ENCODE data around the gene PHF11. TPM values are rescaled to one million over a fixed set of nuclear protein-coding genes. Genes with fewer than 3 reads are reported as not detected.
A peak's percentile ranks its signal among the peaks of the same experiment; 100 is the strongest.

PHF11 gene
- 10 to 100 TPM in 11 of 12 donors, not detected in 1; 15.4 to 60.1 (median 25.0) TPM for polyA plus RNA-seq (ENCODE audit: insufficient read length in 12 of 12)
- long read RNA-seq, donor 1, partial matches to known transcripts = 0 of 6 reads
- long read RNA-seq, donor 1, other reads (novel, unspliced or antisense) = 0 of 6 reads
- long read RNA-seq, donor 2, transcript PHF11-202 (10 exons, 1,359 nt) = major isoform, 5 of 6 reads
- long read RNA-seq, donor 2, partial matches to known transcripts = 0 of 6 reads
- long read RNA-seq, donor 2, other reads (novel, unspliced or antisense) = 0 of 6 reads
- long read RNA-seq, donor 3, partial matches to known transcripts = 0 of 4 reads
- long read RNA-seq, donor 3, other reads (novel, unspliced or antisense) = 0 of 4 reads
- long read RNA-seq, donor 4 = 0 reads
- long read RNA-seq, donor 5, partial matches to known transcripts = 0 of 4 reads
- long read RNA-seq, donor 5, other reads (novel, unspliced or antisense) = 0 of 4 reads
- long read RNA-seq, donor 6, partial matches to known transcripts = 0 of 2 reads
- long read RNA-seq, donor 6, other reads (novel, unspliced or antisense) = 0 of 2 reads
- long read RNA-seq, donor 7, partial matches to known transcripts = 0 of 2 reads
- long read RNA-seq, donor 7, other reads (novel, unspliced or antisense) = 0 of 2 reads
- long read RNA-seq, donor 8, transcript PHF11-202 (10 exons, 1,359 nt) = major isoform, 5 of 6 reads
- long read RNA-seq, donor 8, partial matches to known transcripts = 0 of 6 reads
- long read RNA-seq, donor 8, other reads (novel, unspliced or antisense) = 0 of 6 reads
- long read RNA-seq, donor 9, partial matches to known transcripts = 0 of 1 reads
- long read RNA-seq, donor 9, other reads (novel, unspliced or antisense) = 0 of 1 reads
- long read RNA-seq, donor 10, partial matches to known transcripts = 0 of 2 reads
- long read RNA-seq, donor 10, other reads (novel, unspliced or antisense) = 0 of 2 reads
- long read RNA-seq, donor 11, partial matches to known transcripts = 0 of 4 reads
- long read RNA-seq, donor 11, other reads (novel, unspliced or antisense) = 0 of 4 reads

- peak; percentile 70 for DNase-seq
Measured at GRCh38 chr13:49495783-49496762, at the start of gene PHF11. TSS of gene PHF11 (plus strand) at chr13:49495953. CDS start at chr13:49496002, 49 bp downstream.

GRCh38 chr13:49446473-49446872, 49.3 kb upstream of the PHF11 start:
- DNase-seq = no peak

GRCh38 chr13:49448753-49449152, 47.0 kb upstream of the PHF11 start:
- no peak for DNase-seq

DNA sequence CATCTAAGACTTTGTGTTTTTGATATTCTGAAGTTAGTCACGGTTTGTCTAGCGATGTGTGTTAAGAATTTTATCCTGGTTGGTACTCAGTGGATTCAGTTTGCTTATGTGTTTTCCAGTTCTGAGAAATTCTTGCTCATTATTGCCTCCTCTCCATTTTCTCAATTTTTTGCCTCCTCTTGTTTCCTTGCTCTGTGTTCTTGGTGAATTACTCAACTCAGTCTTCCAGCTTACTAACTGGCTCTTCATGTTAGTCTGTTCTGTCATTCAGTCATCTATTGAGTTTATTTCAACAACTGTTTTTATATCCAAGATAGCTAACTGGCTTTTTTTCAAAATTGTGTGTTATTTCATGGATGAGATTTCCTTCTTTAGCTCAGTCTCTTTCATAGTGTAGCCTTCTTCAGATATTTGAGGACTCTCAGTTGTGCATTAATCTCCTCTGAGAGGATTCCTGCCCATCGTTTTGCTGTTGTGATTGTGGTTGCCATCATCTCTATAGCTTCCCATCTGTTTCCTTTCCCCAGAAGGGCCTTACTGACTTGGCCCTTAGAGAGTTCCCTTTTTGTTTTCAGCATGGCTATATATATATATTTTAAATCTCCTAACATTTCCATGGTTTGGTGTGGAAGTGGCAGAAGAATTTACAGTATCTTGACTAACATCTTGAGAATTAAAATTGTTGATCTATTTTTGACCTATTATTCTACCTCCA, 45.5 kb upstream of the PHF11 start:
- no peak for DNase-seq

DNA sequence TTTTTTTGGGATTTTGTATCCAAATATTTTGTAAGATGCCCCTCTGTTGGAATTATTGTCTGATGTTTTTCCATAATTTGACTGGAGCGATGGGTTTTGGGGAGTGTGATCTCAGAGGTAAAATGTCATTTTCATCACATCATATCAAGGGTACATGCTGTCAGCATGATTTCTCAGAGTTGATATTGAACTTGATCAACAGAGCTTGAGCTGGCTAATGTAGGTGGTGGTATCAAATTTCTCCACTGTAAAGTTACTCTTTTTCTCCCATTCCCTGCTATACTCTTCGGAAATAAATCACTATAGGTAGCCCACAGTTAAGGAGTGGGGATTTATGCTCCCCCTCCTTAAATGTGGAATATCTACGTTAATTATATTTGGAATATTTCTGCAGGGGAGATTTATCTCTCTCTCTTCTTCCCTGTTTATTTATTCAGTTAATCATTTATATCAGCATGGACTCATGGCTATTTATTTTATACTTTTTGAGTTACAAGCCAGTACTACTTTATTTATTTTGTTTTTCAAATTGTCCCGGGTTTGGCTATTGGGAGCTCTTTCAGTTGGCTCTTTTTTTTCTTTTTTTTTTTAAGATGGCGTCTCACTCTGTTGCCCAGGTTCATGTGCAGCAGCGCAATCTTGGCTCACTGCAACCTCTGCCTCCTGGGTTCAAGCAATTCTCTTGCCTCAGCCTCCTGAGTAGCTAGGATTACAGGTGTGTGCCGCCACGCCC, 42.9 kb upstream of the PHF11 start:
- no peak for DNase-seq

- no peak for DNase-seq
Measured at GRCh38 chr13:49453465-49453864, 42.3 kb upstream of the PHF11 start.

GRCh38 chr13:49454388-49455006, 41.3 kb upstream of the PHF11 start:
- DNase-seq = no peak

DNA sequence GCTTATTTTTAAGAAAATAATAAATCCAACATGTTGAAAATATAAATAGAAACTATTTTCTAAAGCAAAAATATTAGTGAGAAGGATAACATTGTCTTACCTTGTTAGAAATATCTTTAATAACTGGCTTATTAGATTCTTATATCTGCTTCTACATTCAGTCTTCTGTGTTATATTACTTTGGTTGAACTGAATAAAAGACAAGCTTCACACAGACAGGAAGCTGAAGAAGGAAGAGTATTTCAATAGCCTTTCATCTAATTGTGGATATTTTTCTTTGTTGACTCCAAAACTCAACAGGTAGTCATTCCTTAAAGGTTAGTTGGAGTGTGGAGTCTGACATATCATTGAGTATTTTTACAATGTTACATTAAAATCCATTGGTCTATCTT, 40.8 kb upstream of the PHF11 start:
- no peak for DNase-seq

GRCh38 chr13:49456156-49456555, 39.6 kb upstream of the PHF11 start:
- no peak for DNase-seq

DNA sequence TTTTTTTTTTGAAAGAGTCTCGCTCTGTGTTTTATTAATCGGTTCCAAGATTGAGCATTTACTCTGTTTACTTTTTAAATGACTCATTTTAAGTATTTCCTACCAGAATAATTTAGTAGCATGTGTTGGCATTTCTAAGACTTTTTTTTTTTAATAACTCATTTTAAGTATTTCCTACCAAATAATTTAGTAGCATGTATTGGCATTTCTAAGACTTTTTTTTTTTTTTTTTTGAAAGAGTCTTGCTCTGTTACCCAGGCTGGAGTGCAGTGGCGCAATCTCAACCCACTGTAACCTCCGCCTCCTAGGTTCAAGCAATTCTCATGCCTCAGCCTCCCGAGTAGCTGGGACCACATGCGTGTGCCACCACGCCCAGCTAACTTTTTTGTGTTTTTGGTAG, 38.5 kb upstream of the PHF11 start:
- no peak for DNase-seq

GRCh38 chr13:49459580-49459979, 36.2 kb upstream of the PHF11 start:
- no peak for DNase-seq

DNA sequence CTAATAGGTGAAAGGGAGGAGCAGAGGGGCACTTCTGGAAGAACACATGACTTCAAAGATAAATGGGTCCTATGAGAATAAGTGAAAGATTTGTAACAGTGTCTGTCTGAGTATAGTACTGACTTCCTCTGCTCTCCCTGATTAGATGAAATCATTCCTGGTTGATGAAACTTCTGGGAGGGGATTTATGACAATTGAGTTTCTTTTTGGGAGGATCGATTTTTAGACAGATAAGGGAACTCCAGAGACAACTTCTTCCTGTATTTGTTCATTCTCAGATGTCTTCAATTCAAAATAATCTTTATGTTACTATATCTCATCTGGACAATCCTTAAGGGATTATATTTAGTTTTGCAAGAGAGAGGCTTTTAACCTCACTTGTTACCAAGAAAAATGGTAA, 31.7 kb upstream of the PHF11 start:
- DNase-seq = no peak

DNA sequence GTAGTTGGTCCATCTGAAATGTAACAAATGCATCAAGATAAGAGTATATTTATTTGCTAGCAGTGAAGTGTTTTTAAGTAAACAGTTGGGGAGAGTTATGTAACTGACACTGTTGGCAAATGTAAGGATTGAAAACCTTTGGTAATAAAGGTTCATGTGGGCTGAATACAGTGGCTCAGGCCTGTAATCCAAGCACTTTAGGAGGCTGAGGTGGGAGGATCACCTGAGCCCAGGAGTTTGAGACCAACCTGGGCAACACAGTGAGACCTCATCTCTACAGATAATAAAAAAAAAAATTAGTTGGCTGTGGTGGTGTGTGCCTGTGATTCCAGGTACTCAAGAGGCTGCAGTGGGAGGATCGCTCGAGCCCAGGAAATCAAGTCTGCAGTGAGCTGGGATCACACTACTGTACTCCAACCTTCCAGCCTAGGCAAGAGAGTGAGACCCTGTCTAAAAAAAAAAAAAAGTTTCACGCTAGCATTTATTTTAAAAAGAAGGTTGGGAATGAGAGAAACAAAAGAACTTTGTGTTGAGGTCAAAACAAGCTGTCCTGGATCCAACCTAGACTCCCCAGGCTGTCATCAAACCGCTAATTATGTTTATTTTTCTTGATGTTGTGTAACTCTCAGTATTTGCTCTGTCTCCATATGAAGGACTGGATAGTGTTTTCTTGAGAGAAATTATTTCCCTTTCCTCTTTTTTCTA, 31.0 kb upstream of the PHF11 start:
- no peak for DNase-seq

- DNase-seq = no peak
Measured at GRCh38 chr13:49466292-49466838, 29.4 kb upstream of the PHF11 start.

DNA sequence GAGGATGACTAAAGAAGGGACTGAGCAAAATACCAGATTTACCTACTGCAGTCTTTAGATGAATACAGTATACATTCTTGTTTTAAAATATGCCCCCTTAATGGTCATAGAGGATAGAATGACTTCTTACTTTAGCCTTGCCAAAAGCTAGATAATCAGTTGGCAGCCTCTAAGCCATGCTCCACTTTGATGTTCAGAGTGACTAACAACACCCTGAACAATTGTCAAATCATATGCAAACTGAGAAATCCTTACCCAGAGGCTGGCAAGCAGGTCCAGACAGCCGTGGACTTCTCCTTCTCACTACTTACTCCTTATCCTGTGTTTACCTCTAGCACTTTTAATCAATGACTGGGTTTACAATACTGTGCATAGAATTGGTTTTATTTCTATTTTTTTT, 23.6 kb upstream of the PHF11 start:
- DNase-seq = no peak

DNA sequence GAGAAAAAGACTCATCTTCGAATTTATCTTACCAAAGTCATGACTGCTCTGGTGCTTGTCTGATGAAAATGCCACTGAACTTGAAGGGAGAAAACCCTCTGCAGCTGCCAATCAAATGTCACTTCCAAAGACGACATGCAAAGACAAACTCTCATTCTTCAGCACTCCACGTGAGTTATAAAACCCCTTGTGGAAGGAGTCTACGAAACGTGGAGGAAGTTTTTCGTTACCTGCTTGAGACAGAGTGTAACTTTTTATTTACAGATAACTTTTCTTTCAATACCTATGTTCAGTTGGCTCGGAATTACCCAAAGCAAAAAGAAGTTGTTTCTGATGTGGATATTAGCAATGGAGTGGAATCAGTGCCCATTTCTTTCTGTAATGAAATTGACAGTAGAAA, 19.2 kb upstream of the PHF11 start:
- no peak for DNase-seq

- no peak for DNase-seq
Measured at GRCh38 chr13:49481788-49482187, 14.0 kb upstream of the PHF11 start.

- no peak for DNase-seq
Measured at GRCh38 chr13:49488563-49488962, 7.2 kb upstream of the PHF11 start.

GRCh38 chr13:49494645-49495044, 1.1 kb upstream of the PHF11 start:
- DNase-seq = no peak
